ENCODE data around the gene PDZD2. TPM values are rescaled to one million over a fixed set of nuclear protein-coding genes. Genes with fewer than 3 reads are reported as not detected.
"Not testable (repeated sequence)": the region's sequence is repeated elsewhere in the genome, so short reads cannot be mapped to it uniquely, and the experiment has no call there.

PDZD2 gene
- total RNA-seq, 5 donors from 2014 or later (not counting 1 experiment from before 2014, with no cell fraction given) = 0.66 to 2.2 (median 1.2) TPM

- ATAC-seq (replicated peaks in 1 of 4) (no peak), DNase-seq (no peak)
- Mint-ChIP-seq H3K36me3 (no peaks in the 10 kb centered on the region), H3K27me3 (peaks cover 0 to 3% of the 10 kb centered on the region in 2 donors), H3K4me3 (no peak overlapping the region), H3K27ac (no peak overlapping the region), H3K4me1 (no peaks in the 10 kb centered on the region), H3K9me3 (no peaks in the 10 kb centered on the region)
- no peaks in the 10 kb centered on the region for H3K36me3 ChIP-seq (ENCODE audit: control insufficient read depth in 2 of 2, extremely low read depth in 1 of 2, insufficient read depth in 1 of 2, low read length in 1 of 2)
- ChIA-PET CTCF (no interaction called here), POLR2A (no interaction called here)
- H3K27ac ChIP-seq (ENCODE audit: low read length) = no peak overlapping the region
- no peaks in the 10 kb centered on the region for H3K27me3 ChIP-seq (replicated peaks in 1 of 2; ENCODE audit: control insufficient read depth in 2 of 2, extremely low read depth in 1 of 2, insufficient read depth in 2 of 2, low read length in 1 of 2)
- no CpG with 5 or more reads among the region's 1 CpG for WGBS (ENCODE audit: insufficient coverage)
- no peak overlapping the region for H3K4me3 ChIP-seq (ENCODE audit: control insufficient read depth in 1 of 2, extremely low read depth in 1 of 2, low read length in 1 of 2)
- no peaks in the 10 kb centered on the region for H3K4me1 ChIP-seq (ENCODE audit: control insufficient read depth in 1 of 2, extremely low read depth in 1 of 2, insufficient read depth in 2 of 2, low read length in 2 of 2)
- H3K9me3 ChIP-seq = no peaks in the 10 kb centered on the region
Observed at GRCh38 chr5:31720004-31720403, 81.1 kb downstream of the PDZD2 start.

GRCh38 chr5:31720811-31721345, 81.9 kb downstream of the PDZD2 start:
- Mint-ChIP-seq H3K9me3 (no peaks in the 10 kb centered on the region), H3K4me3 (no peak overlapping the region), H3K27ac (no peak overlapping the region), H3K4me1 (no peaks in the 10 kb centered on the region), H3K27me3 (peaks cover 0 to 3% of the 10 kb centered on the region in 2 donors), H3K36me3 (no peaks in the 10 kb centered on the region)
- H3K27ac ChIP-seq (ENCODE audit: low read length) = no peak overlapping the region
- H3K9me3 ChIP-seq = no peaks in the 10 kb centered on the region
- ATAC-seq (replicated peaks in 1 of 4) = no peak
- no peak overlapping the region for H3K4me3 ChIP-seq (ENCODE audit: control insufficient read depth in 1 of 2, extremely low read depth in 1 of 2, low read length in 1 of 2)
- no peaks in the 10 kb centered on the region for H3K27me3 ChIP-seq (replicated peaks in 1 of 2; ENCODE audit: control insufficient read depth in 2 of 2, extremely low read depth in 1 of 2, insufficient read depth in 2 of 2, low read length in 1 of 2)
- H3K36me3 ChIP-seq (ENCODE audit: control insufficient read depth in 2 of 2, extremely low read depth in 1 of 2, insufficient read depth in 1 of 2, low read length in 1 of 2) = no peaks in the 10 kb centered on the region
- ChIA-PET POLR2A (no interaction called here), CTCF (no interaction called here)
- 60% methylated on average over 3 of the region's 4 CpGs for WGBS (ENCODE audit: insufficient coverage)
- DNase-seq = no peak
- H3K4me1 ChIP-seq (ENCODE audit: control insufficient read depth in 1 of 2, extremely low read depth in 1 of 2, insufficient read depth in 2 of 2, low read length in 2 of 2) = no peaks in the 10 kb centered on the region

- no peak overlapping the region for H3K27ac ChIP-seq (ENCODE audit: low read length)
- ATAC-seq (replicated peaks in 1 of 4) (no peak), DNase-seq (no peak)
- Mint-ChIP-seq H3K36me3 (no peaks in the 10 kb centered on the region), H3K27ac (no peak overlapping the region), H3K4me1 (no peaks in the 10 kb centered on the region), H3K4me3 (no peak overlapping the region), H3K9me3 (no peaks in the 10 kb centered on the region), H3K27me3 (peaks cover 0 to 3% of the 10 kb centered on the region in 2 donors)
- H3K27me3 ChIP-seq (replicated peaks in 1 of 2; ENCODE audit: control insufficient read depth in 2 of 2, extremely low read depth in 1 of 2, insufficient read depth in 2 of 2, low read length in 1 of 2) = no peaks in the 10 kb centered on the region
- no peak overlapping the region for H3K4me3 ChIP-seq (ENCODE audit: control insufficient read depth in 1 of 2, extremely low read depth in 1 of 2, low read length in 1 of 2)
- no peaks in the 10 kb centered on the region for H3K36me3 ChIP-seq (ENCODE audit: control insufficient read depth in 2 of 2, extremely low read depth in 1 of 2, insufficient read depth in 1 of 2, low read length in 1 of 2)
- ChIA-PET CTCF (no interaction called here), POLR2A (no interaction called here)
- H3K9me3 ChIP-seq = no peaks in the 10 kb centered on the region
- H3K4me1 ChIP-seq (ENCODE audit: control insufficient read depth in 1 of 2, extremely low read depth in 1 of 2, insufficient read depth in 2 of 2, low read length in 2 of 2) = no peaks in the 10 kb centered on the region
- 61% methylated on average over 2 of the region's 4 CpGs for WGBS (ENCODE audit: insufficient coverage)
Observed at GRCh38 chr5:31722111-31722510, 83.2 kb downstream of the PDZD2 start.

- ATAC-seq (replicated peaks in 1 of 4) (no peak), DNase-seq (no peak)
- 95% methylated on average over 8 of the region's 10 CpGs for WGBS (ENCODE audit: insufficient coverage)
- Histone ChIP-seq H3K27me3 (replicated peaks in 1 of 2; ENCODE audit: control insufficient read depth in 2 of 2, extremely low read depth in 1 of 2, insufficient read depth in 2 of 2, low read length in 1 of 2) (no peaks in the 10 kb centered on the region), H3K36me3 (ENCODE audit: control insufficient read depth in 2 of 2, extremely low read depth in 1 of 2, insufficient read depth in 1 of 2, low read length in 1 of 2) (no peaks in the 10 kb centered on the region), H3K4me3 (ENCODE audit: control insufficient read depth in 1 of 2, extremely low read depth in 1 of 2, low read length in 1 of 2) (no peak overlapping the region), H3K9me3 (no peaks in the 10 kb centered on the region), H3K27ac (ENCODE audit: low read length) (no peak overlapping the region), H3K4me1 (ENCODE audit: control insufficient read depth in 1 of 2, extremely low read depth in 1 of 2, insufficient read depth in 2 of 2, low read length in 2 of 2) (no peaks in the 10 kb centered on the region)
- no peaks in the 10 kb centered on the region for H3K36me3 Mint-ChIP-seq
- H3K27me3 Mint-ChIP-seq = peaks cover 0 to 3% of the 10 kb centered on the region in 2 donors
- H3K9me3 Mint-ChIP-seq = no peaks in the 10 kb centered on the region
- no peak overlapping the region for H3K27ac Mint-ChIP-seq
- no peak overlapping the region for H3K4me3 Mint-ChIP-seq
- ChIA-PET CTCF (no interaction called here), POLR2A (no interaction called here)
- H3K4me1 Mint-ChIP-seq = peaks cover 0 to 10% (median 2%) of the 10 kb centered on the region in 3 donors
Observed at GRCh38 chr5:31725996-31726395, 87.1 kb downstream of the PDZD2 start.

DNA sequence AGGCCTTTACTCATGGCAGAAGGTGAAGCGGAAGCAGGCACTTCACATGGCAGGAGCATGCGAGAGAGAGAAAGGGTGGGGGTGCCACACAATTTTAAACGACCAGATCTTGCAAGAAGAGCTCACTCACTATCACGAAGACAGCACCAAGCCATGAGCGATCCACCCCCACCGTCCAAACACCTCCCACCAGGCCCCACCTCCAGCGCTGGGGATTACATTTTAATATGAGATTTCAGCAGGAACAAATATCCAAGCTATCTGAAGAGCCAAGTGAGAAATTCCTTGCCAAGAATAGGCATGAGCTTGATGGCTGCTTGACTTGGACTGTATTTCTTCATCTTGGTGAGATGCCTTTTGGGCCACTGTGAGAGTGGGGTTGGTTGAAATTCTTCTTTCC, 88.0 kb downstream of the PDZD2 start:
- CTCF ChIA-PET = interaction anchor here in 1 of 2 donors (0.6 kb wide), 1 partner anchor 25 kb away, joined by 3 read pairs; no protein-coding TSS in a partner anchor
- Histone ChIP-seq H3K9me3 (no peaks in the 10 kb centered on the region), H3K36me3 (ENCODE audit: control insufficient read depth in 2 of 2, extremely low read depth in 1 of 2, insufficient read depth in 1 of 2, low read length in 1 of 2) (no peaks in the 10 kb centered on the region), H3K27me3 (replicated peaks in 1 of 2; ENCODE audit: control insufficient read depth in 2 of 2, extremely low read depth in 1 of 2, insufficient read depth in 2 of 2, low read length in 1 of 2) (no peaks in the 10 kb centered on the region), H3K27ac (ENCODE audit: low read length) (no peak overlapping the region), H3K4me3 (ENCODE audit: control insufficient read depth in 1 of 2, extremely low read depth in 1 of 2, low read length in 1 of 2) (no peak overlapping the region), H3K4me1 (ENCODE audit: control insufficient read depth in 1 of 2, extremely low read depth in 1 of 2, insufficient read depth in 2 of 2, low read length in 2 of 2) (no peaks in the 10 kb centered on the region)
- Mint-ChIP-seq H3K4me3 (no peak overlapping the region), H3K27ac (no peak overlapping the region), H3K9me3 (no peaks in the 10 kb centered on the region), H3K36me3 (no peaks in the 10 kb centered on the region), H3K4me1 (peaks cover 0 to 18% (median 10%) of the 10 kb centered on the region in 3 donors), H3K27me3 (peaks cover 0 to 3% of the 10 kb centered on the region in 2 donors)
- WGBS (ENCODE audit: insufficient coverage) = 100% methylated on average over 3 of the region's 7 CpGs
- POLR2A ChIA-PET = no interaction called here
- DNase-seq (no peak), ATAC-seq (replicated peaks in 1 of 4) (no peak)

- 100% methylated on average over 1 of the region's 3 CpGs for WGBS (ENCODE audit: insufficient coverage)
Observed at GRCh38 chr5:31728039-31728438, 89.1 kb downstream of the PDZD2 start.

DNA sequence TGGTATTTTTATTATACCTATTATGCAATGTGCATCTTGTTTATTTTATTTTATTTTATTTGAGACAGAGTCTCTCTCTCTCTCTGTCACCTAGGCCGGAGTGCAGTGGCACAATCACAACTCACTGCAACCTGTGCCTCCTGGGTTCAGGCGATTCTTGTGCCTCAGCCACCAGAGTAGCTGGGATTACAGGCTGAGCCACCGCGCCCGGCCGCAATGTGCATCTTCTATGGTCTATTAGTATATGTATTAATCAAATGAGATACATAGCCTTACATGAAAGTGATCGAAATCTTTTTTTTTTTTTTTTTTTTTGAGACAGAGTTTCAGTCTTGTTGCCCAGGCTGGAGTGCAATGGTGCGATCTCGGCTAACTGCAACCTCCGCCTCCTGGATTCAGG, 89.9 kb downstream of the PDZD2 start:
- no CpG with 5 or more reads among the region's 10 CpGs for WGBS (ENCODE audit: insufficient coverage)
- H3K36me3 ChIP-seq (ENCODE audit: control insufficient read depth in 2 of 2, extremely low read depth in 1 of 2, insufficient read depth in 1 of 2, low read length in 1 of 2); POLR2A ChIA-PET; H3K27me3 Mint-ChIP-seq; H3K9me3 Mint-ChIP-seq; H3K36me3 Mint-ChIP-seq; CTCF ChIA-PET; H3K4me3 Mint-ChIP-seq; DNase-seq; H3K9me3 ChIP-seq; H3K4me3 ChIP-seq (ENCODE audit: control insufficient read depth in 1 of 2, extremely low read depth in 1 of 2, low read length in 1 of 2); H3K27me3 ChIP-seq (replicated peaks in 1 of 2; ENCODE audit: control insufficient read depth in 2 of 2, extremely low read depth in 1 of 2, insufficient read depth in 2 of 2, low read length in 1 of 2); H3K27ac ChIP-seq (ENCODE audit: low read length); H3K4me1 ChIP-seq (ENCODE audit: control insufficient read depth in 1 of 2, extremely low read depth in 1 of 2, insufficient read depth in 2 of 2, low read length in 2 of 2); H3K27ac Mint-ChIP-seq; ATAC-seq (replicated peaks in 1 of 4): not testable (repeated sequence)
- H3K4me1 Mint-ChIP-seq = peaks cover 0 to 23% (median 12%) of the 10 kb centered on the region in 3 donors

More at GRCh38 chr5:31728039-31728438, 89.1 kb downstream of the PDZD2 start:
- Mint-ChIP-seq H3K36me3 (no peaks in the 10 kb centered on the region), H3K27me3 (peaks cover 0 to 3% of the 10 kb centered on the region in 2 donors), H3K4me3 (no peak overlapping the region), H3K27ac (no peak overlapping the region), H3K9me3 (no peaks in the 10 kb centered on the region), H3K4me1 (peaks cover 0 to 23% (median 12%) of the 10 kb centered on the region in 3 donors)
- ChIA-PET POLR2A (no interaction called here), CTCF (no interaction called here)
- Histone ChIP-seq H3K4me1 (ENCODE audit: control insufficient read depth in 1 of 2, extremely low read depth in 1 of 2, insufficient read depth in 2 of 2, low read length in 2 of 2) (no peaks in the 10 kb centered on the region), H3K4me3 (ENCODE audit: control insufficient read depth in 1 of 2, extremely low read depth in 1 of 2, low read length in 1 of 2) (no peak overlapping the region), H3K36me3 (ENCODE audit: control insufficient read depth in 2 of 2, extremely low read depth in 1 of 2, insufficient read depth in 1 of 2, low read length in 1 of 2) (no peaks in the 10 kb centered on the region), H3K27ac (ENCODE audit: low read length) (no peak overlapping the region), H3K27me3 (replicated peaks in 1 of 2; ENCODE audit: control insufficient read depth in 2 of 2, extremely low read depth in 1 of 2, insufficient read depth in 2 of 2, low read length in 1 of 2) (no peaks in the 10 kb centered on the region), H3K9me3 (no peaks in the 10 kb centered on the region)
- ATAC-seq (replicated peaks in 1 of 4) (no peak), DNase-seq (no peak)

Measured in T-cell (primary cell).